Activated naive CD4-positive, alpha-beta T cell treated with anti-CD3 and anti-CD28 coated beads, Interleukin-2, amount 10 ng/mL, durations not matched to agents 7 days and 5 days (primary cell): ENCODE results near the gene BASP1.
"Not testable (repeated sequence)": the region's sequence is repeated elsewhere in the genome, so short reads cannot be mapped to it uniquely, and the experiment has no call there.

ENCODE experiments used
- CTCF ChIA-PET: fragments of 350-600 bp; sonication (Branson Sonifier 250); formaldehyde crosslinking; loops from one replicate; lab custom pipeline; 2021; ENCODE audit warnings: antibody characterized with exemption; lab: Charles Lee
- DNase-seq: peaks from one replicate; pipeline ENCODE4 v3.0.0-alpha.2; 2020
- H3K27ac Mint-ChIP-seq: one replicate; pipeline ENCODE4 v1.8.0; 2021; ENCODE audit warnings: mild to moderate bottlenecking, moderate library complexity, mixed read lengths
- H3K27me3 Mint-ChIP-seq: one replicate; pipeline ENCODE4 v1.8.0; 2021; ENCODE audit warnings: mild to moderate bottlenecking, mixed read lengths
- H3K36me3 Mint-ChIP-seq: one replicate; pipeline ENCODE4 v1.8.0; 2021; ENCODE audit warnings: mixed read lengths
- H3K4me1 Mint-ChIP-seq: one replicate; pipeline ENCODE4 v1.8.0; 2021; ENCODE audit warnings: mixed read lengths
- H3K4me3 Mint-ChIP-seq: one replicate; pipeline ENCODE4 v1.8.0; 2021; ENCODE audit warnings: mild to moderate bottlenecking, moderate library complexity, mixed read lengths
- H3K9me3 Mint-ChIP-seq: one replicate; pipeline ENCODE4 v1.8.0; 2021; ENCODE audit warnings: mixed read lengths

The BASP1 gene

GRCh38 chr5:17288570-17288969 lies 71.1 kb downstream of the BASP1 start:
- Mint-ChIP-seq H3K4me3 (no peak overlapping the region), H3K9me3 (peaks cover 17% of the 10 kb centered on the region), H3K27me3 (no peaks in the 10 kb centered on the region), H3K4me1 (no peaks in the 10 kb centered on the region), H3K36me3 (no peaks in the 10 kb centered on the region), H3K27ac (no peak overlapping the region)
- CTCF ChIA-PET, result no interaction called here
- no peak for DNase-seq

- CTCF ChIA-PET, result no interaction called here
- H3K4me1 Mint-ChIP-seq, result no peaks in the 10 kb centered on the region
- H3K4me3 Mint-ChIP-seq, result no peak overlapping the region
- H3K36me3 Mint-ChIP-seq, result no peaks in the 10 kb centered on the region
- H3K27ac Mint-ChIP-seq, result no peak overlapping the region
- peaks cover 15% of the 10 kb centered on the region for H3K9me3 Mint-ChIP-seq
- no peak for DNase-seq
- no peaks in the 10 kb centered on the region for H3K27me3 Mint-ChIP-seq
These were observed 72.5 kb downstream of the BASP1 start for GRCh38 chr5:17289681-17290539.

- Mint-ChIP-seq H3K27ac (no peak overlapping the region), H3K4me3 (no peak overlapping the region), H3K9me3 (peaks cover 14% of the 10 kb centered on the region)
These were observed 73.1 kb downstream of the BASP1 start for GRCh38 chr5:17290540-17290974.

GRCh38 chr5:17292434-17293015 lies 75.1 kb downstream of the BASP1 start:
- DNase-seq, result no peak
- Mint-ChIP-seq H3K9me3 (peaks cover 14% of the 10 kb centered on the region), H3K4me1 (no peaks in the 10 kb centered on the region), H3K36me3 (no peaks in the 10 kb centered on the region), H3K4me3 (no peak overlapping the region), H3K27me3 (no peaks in the 10 kb centered on the region), H3K27ac (no peak overlapping the region)
- CTCF ChIA-PET, result no interaction called here

More at GRCh38 chr5:17290540-17290974, 73.1 kb downstream of the BASP1 start:
- H3K27me3 Mint-ChIP-seq, result no peaks in the 10 kb centered on the region
- no peaks in the 10 kb centered on the region for H3K36me3 Mint-ChIP-seq
- CTCF ChIA-PET, result no interaction called here
- no peaks in the 10 kb centered on the region for H3K4me1 Mint-ChIP-seq
- no peak for DNase-seq

GRCh38 chr5:17294639-17295311 lies 77.3 kb downstream of the BASP1 start:
- Mint-ChIP-seq H3K36me3 (no peaks in the 10 kb centered on the region), H3K4me1 (no peaks in the 10 kb centered on the region), H3K9me3 (peaks cover 9% of the 10 kb centered on the region), H3K27me3 (no peaks in the 10 kb centered on the region), H3K27ac (no peak overlapping the region), H3K4me3 (no peak overlapping the region)
- CTCF ChIA-PET, result no interaction called here
- DNase-seq, result no peak

- Mint-ChIP-seq H3K4me3 (no peak overlapping the region), H3K27me3 (no peaks in the 10 kb centered on the region), H3K27ac (no peak overlapping the region), H3K9me3 (peaks cover 6% of the 10 kb centered on the region), H3K36me3 (no peaks in the 10 kb centered on the region), H3K4me1 (no peaks in the 10 kb centered on the region)
- DNase-seq, result no peak
- CTCF ChIA-PET, result no interaction called here
These were observed 78.2 kb downstream of the BASP1 start for GRCh38 chr5:17295671-17296070.

GRCh38 chr5:17302106-17302505 lies 84.7 kb downstream of the BASP1 start:
- Mint-ChIP-seq H3K27me3 (no peaks in the 10 kb centered on the region), H3K36me3 (no peaks in the 10 kb centered on the region), H3K9me3 (peaks cover 3% of the 10 kb centered on the region), H3K27ac (no peak overlapping the region), H3K4me3 (no peak overlapping the region), H3K4me1 (no peaks in the 10 kb centered on the region)
- DNase-seq, result no peak
- CTCF ChIA-PET, result no interaction called here

GRCh38 chr5:17302604-17303003 lies 85.2 kb downstream of the BASP1 start:
- H3K27ac Mint-ChIP-seq, result no peak overlapping the region
- H3K36me3 Mint-ChIP-seq, result no peaks in the 10 kb centered on the region
- H3K4me1 Mint-ChIP-seq, result no peaks in the 10 kb centered on the region
- no peak overlapping the region for H3K4me3 Mint-ChIP-seq
- no peak for DNase-seq
- H3K27me3 Mint-ChIP-seq, result no peaks in the 10 kb centered on the region
- CTCF ChIA-PET, result no interaction called here
- peaks cover 3% of the 10 kb centered on the region for H3K9me3 Mint-ChIP-seq

GRCh38 chr5:17304282-17304681 lies 86.9 kb downstream of the BASP1 start:
- Mint-ChIP-seq H3K27me3 (no peaks in the 10 kb centered on the region), H3K27ac (no peak overlapping the region), H3K4me3 (no peak overlapping the region), H3K4me1 (no peaks in the 10 kb centered on the region), H3K9me3 (peaks cover 1% of the 10 kb centered on the region), H3K36me3 (no peaks in the 10 kb centered on the region)
- CTCF ChIA-PET, result no interaction called here
- DNase-seq, result no peak

GRCh38 chr5:17305017-17305416 lies 87.6 kb downstream of the BASP1 start:
- H3K36me3 Mint-ChIP-seq, result no peaks in the 10 kb centered on the region
- H3K27me3 Mint-ChIP-seq, result no peaks in the 10 kb centered on the region
- H3K27ac Mint-ChIP-seq, result no peak overlapping the region
- no peaks in the 10 kb centered on the region for H3K4me1 Mint-ChIP-seq
- peaks cover 1% of the 10 kb centered on the region for H3K9me3 Mint-ChIP-seq
- CTCF ChIA-PET, result no interaction called here
- no peak for DNase-seq
- H3K4me3 Mint-ChIP-seq, result no peak overlapping the region

GRCh38 chr5:17305964-17306725 lies 88.7 kb downstream of the BASP1 start:
- CTCF ChIA-PET, result no interaction called here
- no peaks in the 10 kb centered on the region for H3K4me1 Mint-ChIP-seq
- H3K27ac Mint-ChIP-seq, result no peak overlapping the region
- no peaks in the 10 kb centered on the region for H3K27me3 Mint-ChIP-seq
- no peaks in the 10 kb centered on the region for H3K36me3 Mint-ChIP-seq
- peaks cover 4% of the 10 kb centered on the region for H3K9me3 Mint-ChIP-seq
- DNase-seq, result no peak
- H3K4me3 Mint-ChIP-seq, result no peak overlapping the region

- Mint-ChIP-seq H3K27me3 (no peaks in the 10 kb centered on the region), H3K4me3 (no peak overlapping the region), H3K9me3 (peaks cover 4% of the 10 kb centered on the region), H3K27ac (no peak overlapping the region), H3K36me3 (no peaks in the 10 kb centered on the region), H3K4me1 (no peaks in the 10 kb centered on the region)
- CTCF ChIA-PET, result no interaction called here
- DNase-seq, result no peak
These were observed 89.3 kb downstream of the BASP1 start for GRCh38 chr5:17306726-17307091.

- H3K4me3 Mint-ChIP-seq, H3K36me3 Mint-ChIP-seq, H3K27me3 Mint-ChIP-seq, H3K27ac Mint-ChIP-seq, H3K4me1 Mint-ChIP-seq, DNase-seq, CTCF ChIA-PET, H3K9me3 Mint-ChIP-seq: not testable (repeated sequence)
These were observed 90.0 kb downstream of the BASP1 start for GRCh38 chr5:17307440-17307839.

- Mint-ChIP-seq H3K27ac (no peak overlapping the region), H3K9me3 (peaks cover 6% of the 10 kb centered on the region), H3K4me1 (no peaks in the 10 kb centered on the region), H3K27me3 (no peaks in the 10 kb centered on the region), H3K4me3 (no peak overlapping the region), H3K36me3 (no peaks in the 10 kb centered on the region)
- DNase-seq, result no peak
- CTCF ChIA-PET, result no interaction called here
These were observed 91.1 kb downstream of the BASP1 start for GRCh38 chr5:17308326-17309065.
